Stimulated activated naive CD4-positive, alpha-beta T cell treated with Interleukin-2 at 50 U/mL for 16 hours (primary cell): ENCODE results near the gene NPIPB13.
"Not testable (repeated sequence)": the region's sequence is repeated elsewhere in the genome, so short reads cannot be mapped to it uniquely, and the experiment has no call there.

Experiments used
- DNase-seq: peaks from one replicate; lab custom pipeline; 2025; lab: John Stamatoyannopoulos, UW

The NPIPB13 gene

DNA sequence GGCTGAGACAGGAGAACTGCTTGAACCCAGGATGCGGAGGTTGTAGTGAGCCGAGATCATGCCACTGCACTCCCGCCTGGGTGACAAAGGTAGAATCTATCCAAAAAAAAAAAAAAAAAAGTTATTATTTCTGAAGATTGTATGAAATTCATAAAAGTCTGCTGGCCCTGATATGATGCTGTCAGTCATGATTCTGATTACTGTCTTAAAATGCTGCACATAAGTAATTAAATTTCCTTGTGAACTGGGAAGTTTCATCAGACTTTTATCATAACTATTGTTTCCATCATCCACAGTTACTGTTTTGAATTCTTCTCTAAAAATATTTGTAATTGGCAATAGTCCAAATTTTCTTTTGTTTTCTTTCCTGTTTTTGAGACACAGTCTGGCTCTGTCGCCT lies at the start of gene NPIPB13:
Gene NPIPB13, minus strand, starts transcription at position 101 of the 400 bp plus-strand sequence. CDS start 2,906 bp downstream, outside the sequence.
- not testable (repeated sequence) for DNase-seq

DNA sequence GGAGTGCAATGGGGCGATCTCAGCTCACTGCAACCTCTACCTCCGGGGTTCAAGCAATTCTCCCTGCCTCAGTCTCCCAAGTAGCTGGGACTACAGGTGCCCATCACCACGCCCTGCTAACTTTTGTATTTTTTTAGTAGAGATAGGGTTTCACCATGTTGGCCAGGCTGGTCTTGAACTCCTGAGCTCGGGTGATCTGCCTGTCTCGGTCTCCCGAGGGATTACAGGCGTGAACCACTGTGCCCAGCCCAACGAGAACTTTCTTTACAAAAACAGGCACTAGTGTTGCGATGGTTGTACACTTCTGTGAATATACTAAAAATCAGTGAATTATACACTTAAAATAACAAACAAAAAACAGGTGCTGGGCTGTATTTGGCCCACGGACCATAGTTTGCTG lies 34.1 kb upstream of the NPIPB13 start:
- not testable (repeated sequence) for DNase-seq

DNA sequence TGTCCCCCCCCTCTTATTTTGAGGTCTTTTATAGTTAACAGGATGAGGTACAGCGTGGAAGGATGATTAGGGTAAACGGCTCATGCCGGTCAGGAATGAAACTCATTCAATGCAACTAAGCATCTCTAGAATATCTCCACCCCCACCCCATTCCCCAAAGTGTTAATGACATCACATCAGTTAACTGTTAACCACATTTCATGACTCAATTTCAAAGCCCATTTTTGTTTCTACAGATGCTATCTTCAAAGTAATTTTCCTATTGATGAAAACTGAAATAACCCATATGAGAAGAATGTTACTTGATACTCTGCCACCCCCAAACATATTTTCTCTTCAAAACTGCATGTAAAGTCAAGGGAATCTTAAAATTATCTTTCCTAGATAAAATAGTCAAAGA lies 30.2 kb upstream of the NPIPB13 start:
- DNase-seq: not testable (repeated sequence)

DNA sequence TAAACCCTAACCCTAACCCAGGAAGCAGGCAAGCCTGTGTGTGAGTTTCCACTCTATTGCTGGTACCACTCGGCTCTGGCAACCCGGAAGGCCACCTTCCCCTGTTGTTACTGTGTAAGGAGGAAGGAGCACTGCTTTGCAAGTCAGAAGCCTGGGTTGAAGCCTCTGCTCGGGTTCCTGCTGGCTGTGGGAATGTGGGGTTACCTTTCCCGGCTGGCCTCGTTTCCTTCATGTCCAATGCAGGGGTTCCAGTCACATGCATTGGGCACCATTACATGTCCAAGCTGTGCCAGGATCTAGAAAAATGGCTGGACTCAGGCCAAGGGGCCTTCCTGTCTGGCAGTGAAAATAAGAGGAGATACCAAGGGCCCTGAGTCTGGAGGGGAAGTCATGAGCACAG lies 31.2 kb downstream of the NPIPB13 start:
- not testable (repeated sequence) for DNase-seq

DNA sequence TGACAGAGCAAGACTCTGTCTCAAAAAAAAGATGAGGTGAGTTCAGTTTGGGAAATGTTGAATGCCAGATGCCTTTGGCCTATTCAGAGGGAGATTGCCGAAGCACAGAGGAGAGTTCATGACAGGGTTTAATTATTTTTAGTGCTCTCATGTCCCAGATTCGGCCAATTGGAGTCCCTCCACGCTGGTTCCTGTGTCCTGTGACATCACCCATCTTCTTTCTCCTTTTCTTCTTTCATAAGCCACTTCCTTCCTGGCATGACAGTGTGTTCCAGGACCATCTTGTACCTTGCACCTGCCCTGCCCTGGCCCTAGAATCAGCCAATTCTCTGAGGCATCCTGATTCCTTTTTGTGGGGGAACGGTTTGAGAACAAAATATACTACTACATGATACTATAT lies 36.9 kb downstream of the NPIPB13 start:
- not testable (repeated sequence) for DNase-seq

DNA sequence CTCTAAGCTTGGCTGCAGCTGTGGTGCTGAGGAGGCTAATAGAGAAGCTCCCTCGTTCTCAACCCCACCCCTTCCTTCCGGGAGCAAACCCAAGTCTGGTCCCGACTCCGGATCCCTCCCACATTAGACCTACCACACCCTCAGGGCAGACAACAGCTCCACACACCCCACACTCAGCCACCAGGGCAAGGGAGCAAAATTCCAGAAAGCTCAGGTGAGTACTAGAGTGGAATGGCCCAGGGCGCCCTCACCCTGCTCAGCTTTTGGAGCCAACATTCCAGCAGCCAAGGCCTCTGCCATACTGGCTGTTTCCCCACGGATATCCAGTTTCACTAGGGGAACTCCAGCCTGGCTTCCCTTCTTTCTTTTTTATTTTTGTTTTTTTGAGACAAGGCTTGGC lies 39.2 kb downstream of the NPIPB13 start:
- not testable (repeated sequence) for DNase-seq

DNA sequence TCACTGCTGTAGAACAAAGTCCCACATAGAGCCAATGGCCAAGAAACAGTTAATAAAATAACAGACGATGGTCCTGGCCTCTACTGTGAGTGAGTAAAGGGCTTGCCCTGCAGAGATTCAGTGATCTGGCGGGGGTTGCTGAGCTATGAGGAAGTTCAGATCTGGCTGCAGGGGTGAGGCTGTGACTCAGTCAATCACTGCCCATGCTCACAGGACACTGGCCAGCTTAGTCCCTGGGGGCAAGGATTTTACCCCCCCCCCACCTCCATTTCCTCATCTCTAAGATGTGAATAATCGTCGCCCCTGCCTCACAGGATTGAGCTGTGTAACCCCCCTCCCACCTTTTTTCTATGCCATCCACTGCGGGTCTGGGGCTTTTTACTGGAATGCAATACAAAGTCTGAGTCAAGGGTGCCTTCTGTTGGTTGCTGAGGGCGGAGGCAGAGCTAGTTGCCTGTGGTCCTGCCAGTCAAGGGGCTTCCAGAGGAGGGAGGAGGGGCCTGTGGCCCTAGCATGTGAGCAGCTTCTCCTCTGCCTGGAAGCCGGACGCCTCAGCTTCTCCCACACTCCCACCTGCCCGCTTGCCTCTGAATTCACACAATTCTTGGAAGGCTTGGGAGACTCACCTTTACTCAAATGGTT lies 41.1 kb downstream of the NPIPB13 start:
- DNase-seq: not testable (repeated sequence)

DNA sequence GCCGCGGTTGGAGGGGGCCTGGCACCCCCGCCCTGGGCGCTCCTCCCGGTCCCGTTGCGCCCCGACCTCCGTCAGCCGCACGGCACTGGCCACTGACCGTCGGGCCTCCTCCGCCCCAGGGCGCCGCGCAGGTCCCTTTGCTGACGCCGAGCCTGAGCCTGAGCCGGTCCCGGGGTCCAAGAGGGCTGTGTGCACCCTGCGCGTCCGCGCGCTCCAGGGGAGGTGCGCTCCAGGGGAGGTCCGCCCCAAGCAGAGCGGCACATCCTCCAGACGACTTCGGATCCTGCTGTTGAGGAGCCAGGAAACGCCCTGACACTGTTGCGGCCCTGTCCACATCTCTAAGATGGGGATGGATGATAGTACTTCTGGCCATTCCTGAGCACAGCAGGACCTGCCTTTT lies 42.0 kb downstream of the NPIPB13 start:
- DNase-seq: not testable (repeated sequence)

DNA sequence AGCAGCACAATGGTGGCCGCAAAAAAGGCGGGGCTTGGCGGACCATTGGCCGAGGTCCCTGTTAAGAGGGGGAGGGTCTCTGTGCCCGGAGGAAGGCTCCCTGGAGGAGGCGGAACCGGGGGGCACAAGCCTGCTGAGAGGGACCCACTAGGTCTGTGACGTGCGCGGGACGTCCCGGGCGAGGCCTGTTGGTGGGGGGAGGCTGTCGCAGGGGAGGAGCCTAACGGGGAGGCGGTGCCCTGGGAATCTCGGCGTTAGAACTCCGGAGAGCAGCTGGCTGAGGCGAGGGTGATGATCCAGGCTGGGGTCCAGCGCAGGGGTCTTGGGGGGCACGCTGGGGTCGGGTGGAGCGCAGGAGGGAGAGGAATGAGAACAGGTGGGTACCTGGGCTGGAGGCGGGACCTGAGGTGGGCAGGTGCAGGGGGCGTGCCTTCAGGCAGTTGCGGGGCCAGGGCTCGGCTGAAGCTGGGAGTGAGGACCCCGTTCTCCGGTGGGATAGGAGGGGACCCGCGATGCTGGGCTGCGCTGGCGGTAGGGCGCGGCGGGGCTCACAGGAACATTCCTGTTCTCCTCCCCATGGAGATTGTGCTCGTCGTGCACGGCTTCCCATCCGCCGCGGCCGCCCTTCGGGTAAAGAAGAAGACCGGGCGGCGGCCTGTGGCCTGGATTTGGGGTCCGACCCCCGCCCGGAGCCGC lies 42.6 kb downstream of the NPIPB13 start:
- DNase-seq: not testable (repeated sequence)

DNA sequence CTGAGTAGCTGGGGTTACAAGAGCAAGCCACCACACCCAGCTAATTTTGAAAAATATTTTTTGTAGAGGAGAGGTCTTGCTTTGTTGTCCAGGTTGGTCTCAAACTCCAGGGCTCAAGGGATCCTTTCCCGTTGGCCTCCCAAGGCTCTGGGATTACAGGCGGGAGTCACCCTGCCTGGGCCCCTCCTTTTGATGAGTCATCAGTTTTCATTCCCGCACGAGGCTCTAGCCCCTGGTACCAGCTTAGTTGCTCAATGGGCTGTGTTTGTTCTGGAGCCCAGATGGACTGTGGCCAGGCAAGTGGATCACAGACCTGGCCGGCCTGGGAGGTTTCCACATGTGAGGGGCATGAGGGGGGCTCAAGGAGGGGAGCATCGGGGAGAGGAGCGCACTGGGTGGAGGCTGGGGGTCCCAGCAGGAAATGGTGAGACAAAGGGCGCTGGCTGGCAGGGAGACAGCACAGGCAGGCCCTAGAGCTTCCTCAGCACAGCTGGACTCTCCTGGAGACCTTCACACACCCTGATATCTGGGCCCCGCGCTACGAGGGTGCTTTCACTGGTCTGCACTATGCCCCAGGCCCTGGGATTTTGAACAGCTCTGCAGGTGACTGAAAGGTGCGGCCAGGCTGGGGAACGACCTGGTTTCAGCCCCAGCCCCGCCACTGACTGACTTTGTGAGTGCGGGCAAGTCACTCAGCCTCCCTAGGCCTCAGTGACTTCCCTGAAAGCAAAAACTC lies 48.5 kb downstream of the NPIPB13 start:
- DNase-seq: not testable (repeated sequence)

DNA sequence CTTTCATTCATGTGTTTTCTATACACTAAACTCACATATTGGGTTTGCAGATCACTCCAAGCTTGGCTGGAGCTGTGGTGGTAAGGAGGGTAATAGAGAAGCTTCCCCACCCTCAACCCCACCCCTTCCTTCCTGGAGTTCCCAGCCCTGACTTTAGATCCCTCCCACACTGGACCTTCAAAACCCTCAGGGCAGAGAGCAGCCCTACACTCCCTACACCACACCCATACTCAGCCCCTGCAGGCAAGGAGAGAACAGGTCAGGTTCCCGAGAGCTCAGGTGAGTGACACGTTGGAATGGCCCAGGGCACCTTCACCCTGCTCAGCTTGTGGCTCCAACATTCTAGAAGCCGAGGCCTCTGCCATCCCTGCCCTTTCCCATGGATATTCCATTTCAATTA lies 49.2 kb downstream of the NPIPB13 start, which contains the start of gene SULT1A3:
Gene SULT1A3, plus strand, starts transcription at position 207 of the 400 bp plus-strand sequence. CDS start 1,474 bp downstream, outside the sequence.
- DNase-seq: not testable (repeated sequence)
